ENCODE data around the gene LRRC7. TPM values are rescaled to one million over a fixed set of nuclear protein-coding genes. Genes with fewer than 3 reads are reported as not detected.

LRRC7 gene
- polyA plus RNA-seq, 1 donor from 2014 or later, result 141 TPM

DNA sequence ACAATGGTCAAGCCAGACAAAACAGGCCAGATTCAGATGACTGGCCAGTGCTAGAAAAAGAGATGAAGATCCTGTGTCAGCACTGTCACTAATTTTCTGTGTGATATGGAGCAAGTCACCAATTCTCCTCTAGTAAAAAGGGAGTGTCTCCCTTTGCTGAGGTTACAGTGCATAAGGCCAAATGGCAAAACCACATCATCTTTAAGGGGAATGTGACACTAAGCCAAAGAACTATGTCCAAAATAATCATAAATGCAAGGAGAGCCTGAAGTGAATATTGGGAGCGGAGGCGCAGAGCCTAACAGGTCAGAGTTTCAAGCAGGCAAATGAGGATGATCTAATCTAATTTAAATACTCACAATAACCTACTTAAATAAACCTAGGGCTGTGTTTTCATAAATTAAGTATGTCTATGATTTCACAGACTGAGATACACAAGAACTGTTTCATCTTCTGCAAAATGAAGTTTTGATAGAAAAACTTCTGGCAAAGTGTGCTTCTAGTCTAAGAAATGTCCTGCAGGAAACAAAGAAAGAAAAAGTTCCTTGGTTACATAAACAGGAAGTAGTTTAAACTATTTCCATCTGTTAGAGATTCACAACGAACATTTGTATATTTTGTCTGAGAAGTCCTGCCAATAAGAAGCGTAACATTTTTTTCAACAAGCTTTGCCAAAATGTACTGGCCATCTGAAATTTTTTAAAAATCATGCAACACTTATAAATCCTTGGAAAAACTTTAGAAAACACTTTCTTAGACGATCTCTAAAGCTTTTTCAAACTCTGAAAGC is 347.4 kb downstream of the LRRC7 start:
- Histone ChIP-seq H2AFZ (ENCODE audit: low read depth, low read length) (no peak overlapping the region), H3K9me2 (ENCODE audit: insufficient read depth, low read length) (no peaks in the 10 kb centered on the region), H3K27me3 (ENCODE audit: insufficient read depth, low read depth, low read length) (no peaks in the 10 kb centered on the region), H3K4me3 (ENCODE audit: low read length) (no peak overlapping the region), H3K4me2 (ENCODE audit: low read length) (no peak overlapping the region), H3K79me2 (replicated peaks; ENCODE audit: insufficient read depth, low read length) (no peaks in the 10 kb centered on the region), H3K9ac (ENCODE audit: low read length) (no peak overlapping the region), H3K27ac (ENCODE audit: low read length) (no peak overlapping the region), H3K36me3 (ENCODE audit: insufficient read depth, low read length) (no peaks in the 10 kb centered on the region), H4K20me1 (ENCODE audit: insufficient read depth) (no peaks in the 10 kb centered on the region), H3K9me3 (ENCODE audit: low read length) (no peaks in the 10 kb centered on the region), H3F3A (ENCODE audit: insufficient read depth, low read length, poor library complexity, severe bottlenecking) (no peaks in the 10 kb centered on the region)
- TF ChIP-seq EP300 (conservative IDR thresholded peaks at IDR 0.05; ENCODE audit: poor library complexity, severe bottlenecking) (no peak), SMC3 (conservative IDR thresholded peaks at IDR 0.05; ENCODE audit: poor library complexity) (no peak), TAF1 (IDR thresholded peaks at IDR 0.05; ENCODE audit: low read depth) (no peak), POLR2AphosphoS5 (IDR thresholded peaks at IDR 0.05) (no peak), EZH2 (IDR thresholded peaks at IDR 0.05; ENCODE audit: borderline replicate concordance, insufficient read depth, low read length, poor library complexity, severe bottlenecking) (no peak), RAD21 (conservative IDR thresholded peaks at IDR 0.05) (no peak), MXI1 (conservative IDR thresholded peaks at IDR 0.05; ENCODE audit: poor library complexity, severe bottlenecking) (no peak)
- TF ChIP-seq, protein P1, sequence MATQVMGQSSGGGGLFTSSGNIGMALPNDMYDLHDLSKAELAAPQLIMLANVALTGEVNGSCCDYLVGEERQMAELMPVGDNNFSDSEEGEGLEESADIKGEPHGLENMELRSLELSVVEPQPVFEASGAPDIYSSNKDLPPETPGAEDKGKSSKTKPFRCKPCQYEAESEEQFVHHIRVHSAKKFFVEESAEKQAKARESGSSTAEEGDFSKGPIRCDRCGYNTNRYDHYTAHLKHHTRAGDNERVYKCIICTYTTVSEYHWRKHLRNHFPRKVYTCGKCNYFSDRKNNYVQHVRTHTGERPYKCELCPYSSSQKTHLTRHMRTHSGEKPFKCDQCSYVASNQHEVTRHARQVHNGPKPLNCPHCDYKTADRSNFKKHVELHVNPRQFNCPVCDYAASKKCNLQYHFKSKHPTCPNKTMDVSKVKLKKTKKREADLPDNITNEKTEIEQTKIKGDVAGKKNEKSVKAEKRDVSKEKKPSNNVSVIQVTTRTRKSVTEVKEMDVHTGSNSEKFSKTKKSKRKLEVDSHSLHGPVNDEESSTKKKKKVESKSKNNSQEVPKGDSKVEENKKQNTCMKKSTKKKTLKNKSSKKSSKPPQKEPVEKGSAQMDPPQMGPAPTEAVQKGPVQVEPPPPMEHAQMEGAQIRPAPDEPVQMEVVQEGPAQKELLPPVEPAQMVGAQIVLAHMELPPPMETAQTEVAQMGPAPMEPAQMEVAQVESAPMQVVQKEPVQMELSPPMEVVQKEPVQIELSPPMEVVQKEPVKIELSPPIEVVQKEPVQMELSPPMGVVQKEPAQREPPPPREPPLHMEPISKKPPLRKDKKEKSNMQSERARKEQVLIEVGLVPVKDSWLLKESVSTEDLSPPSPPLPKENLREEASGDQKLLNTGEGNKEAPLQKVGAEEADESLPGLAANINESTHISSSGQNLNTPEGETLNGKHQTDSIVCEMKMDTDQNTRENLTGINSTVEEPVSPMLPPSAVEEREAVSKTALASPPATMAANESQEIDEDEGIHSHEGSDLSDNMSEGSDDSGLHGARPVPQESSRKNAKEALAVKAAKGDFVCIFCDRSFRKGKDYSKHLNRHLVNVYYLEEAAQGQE (IDR thresholded peaks at IDR 0.05; ENCODE audit: borderline replicate concordance), result no peak
- TF ChIP-seq, protein P2, sequence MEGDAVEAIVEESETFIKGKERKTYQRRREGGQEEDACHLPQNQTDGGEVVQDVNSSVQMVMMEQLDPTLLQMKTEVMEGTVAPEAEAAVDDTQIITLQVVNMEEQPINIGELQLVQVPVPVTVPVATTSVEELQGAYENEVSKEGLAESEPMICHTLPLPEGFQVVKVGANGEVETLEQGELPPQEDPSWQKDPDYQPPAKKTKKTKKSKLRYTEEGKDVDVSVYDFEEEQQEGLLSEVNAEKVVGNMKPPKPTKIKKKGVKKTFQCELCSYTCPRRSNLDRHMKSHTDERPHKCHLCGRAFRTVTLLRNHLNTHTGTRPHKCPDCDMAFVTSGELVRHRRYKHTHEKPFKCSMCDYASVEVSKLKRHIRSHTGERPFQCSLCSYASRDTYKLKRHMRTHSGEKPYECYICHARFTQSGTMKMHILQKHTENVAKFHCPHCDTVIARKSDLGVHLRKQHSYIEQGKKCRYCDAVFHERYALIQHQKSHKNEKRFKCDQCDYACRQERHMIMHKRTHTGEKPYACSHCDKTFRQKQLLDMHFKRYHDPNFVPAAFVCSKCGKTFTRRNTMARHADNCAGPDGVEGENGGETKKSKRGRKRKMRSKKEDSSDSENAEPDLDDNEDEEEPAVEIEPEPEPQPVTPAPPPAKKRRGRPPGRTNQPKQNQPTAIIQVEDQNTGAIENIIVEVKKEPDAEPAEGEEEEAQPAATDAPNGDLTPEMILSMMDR (IDR thresholded peaks at IDR 0.05; ENCODE audit: poor library complexity, severe bottlenecking), result no peak

DNA sequence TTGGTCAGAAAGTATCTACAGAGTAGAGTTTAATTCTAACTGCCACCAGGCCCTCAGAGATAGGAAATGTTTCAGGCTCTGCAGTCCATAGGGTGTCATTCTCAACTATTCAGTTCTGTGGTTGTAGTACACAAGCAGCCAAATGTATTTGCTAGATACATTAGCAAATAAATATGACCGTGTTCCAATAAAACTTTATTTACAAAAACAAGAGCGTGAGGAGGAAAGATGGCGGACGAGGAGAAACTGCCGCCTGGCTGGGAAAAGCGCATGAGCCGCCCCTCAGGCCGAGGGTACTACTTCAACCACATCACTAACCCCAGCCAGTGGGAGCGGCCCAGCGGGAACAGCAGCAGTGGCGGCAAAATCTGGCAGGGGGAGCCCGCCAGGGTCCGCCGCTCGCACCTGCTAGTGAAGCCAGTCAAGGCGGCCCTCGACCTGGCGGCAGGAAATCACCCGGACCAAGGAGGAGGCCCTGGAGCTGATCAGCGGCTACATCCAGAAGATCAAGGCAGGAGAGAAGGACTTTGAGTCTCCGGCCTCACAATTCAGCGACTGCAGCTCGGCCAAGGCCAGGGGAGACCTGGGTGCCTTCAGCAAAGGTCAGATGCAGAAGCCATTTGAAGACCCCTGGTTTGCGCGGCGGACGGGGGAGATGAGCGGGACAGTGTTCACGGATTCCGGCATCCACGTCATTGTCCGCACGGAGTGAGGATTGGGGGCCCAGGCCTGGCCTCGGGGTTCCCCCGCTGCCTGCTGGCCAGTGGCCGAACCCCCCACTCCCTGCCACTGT is 351.6 kb downstream of the LRRC7 start:
- Histone ChIP-seq H4K20me1 (ENCODE audit: insufficient read depth) (no peaks in the 10 kb centered on the region), H3K9me2 (ENCODE audit: insufficient read depth, low read length) (no peaks in the 10 kb centered on the region), H3K27me3 (ENCODE audit: insufficient read depth, low read depth, low read length) (no peaks in the 10 kb centered on the region), H3K4me2 (ENCODE audit: low read length) (no peak overlapping the region), H3K9me3 (ENCODE audit: low read length) (no peaks in the 10 kb centered on the region), H2AFZ (ENCODE audit: low read depth, low read length) (no peak overlapping the region), H3K9ac (ENCODE audit: low read length) (no peak overlapping the region), H3F3A (ENCODE audit: insufficient read depth, low read length, poor library complexity, severe bottlenecking) (no peaks in the 10 kb centered on the region), H3K27ac (ENCODE audit: low read length) (no peak overlapping the region), H3K79me2 (replicated peaks; ENCODE audit: insufficient read depth, low read length) (no peaks in the 10 kb centered on the region), H3K36me3 (ENCODE audit: insufficient read depth, low read length) (no peaks in the 10 kb centered on the region), H3K4me3 (ENCODE audit: low read length) (no peak overlapping the region)
- no peak for TF ChIP-seq SMC3 (conservative IDR thresholded peaks at IDR 0.05; ENCODE audit: poor library complexity)
- TF ChIP-seq RAD21 (conservative IDR thresholded peaks at IDR 0.05), result no peak
- TF ChIP-seq MXI1 (conservative IDR thresholded peaks at IDR 0.05; ENCODE audit: poor library complexity, severe bottlenecking), result no peak
- TF ChIP-seq POLR2AphosphoS5 (IDR thresholded peaks at IDR 0.05), result no peak
- TF ChIP-seq EP300 (conservative IDR thresholded peaks at IDR 0.05; ENCODE audit: poor library complexity, severe bottlenecking), result no peak
- TF ChIP-seq EZH2 (IDR thresholded peaks at IDR 0.05; ENCODE audit: borderline replicate concordance, insufficient read depth, low read length, poor library complexity, severe bottlenecking), result no peak
- TF ChIP-seq, protein P2 (IDR thresholded peaks at IDR 0.05; ENCODE audit: poor library complexity, severe bottlenecking), result no peak
- TF ChIP-seq, protein P1 (IDR thresholded peaks at IDR 0.05; ENCODE audit: borderline replicate concordance), result no peak
- no peak for TF ChIP-seq TAF1 (IDR thresholded peaks at IDR 0.05; ENCODE audit: low read depth)

All from neural cell (in vitro differentiated cells).